Osteocyte (in vitro differentiated cells): Measurements from ENCODE around the gene POU3F1. TPM values are rescaled to one million over a fixed set of nuclear protein-coding genes. Genes with fewer than 3 reads are reported as not detected.

Experiments
- DNase-seq: peaks from one replicate; pipeline ENCODE4 v3.0.0; 2021; ENCODE audit warnings: mixed read lengths; ENCODE audit not compliant: unreplicated experiment; ENCODE audit errors: extremely low spot score
- H3K27ac Mint-ChIP-seq: one replicate; pipeline ENCODE4 v1.8.0; 2021; ENCODE audit warnings: mild to moderate bottlenecking, mixed read lengths; ENCODE audit not compliant: unreplicated experiment
- H3K27me3 Mint-ChIP-seq: one replicate; pipeline ENCODE4 v1.8.0; 2021; ENCODE audit warnings: mixed read lengths; ENCODE audit not compliant: unreplicated experiment
- H3K36me3 Mint-ChIP-seq: one replicate; pipeline ENCODE4 v1.8.0; 2021; ENCODE audit warnings: mixed read lengths; ENCODE audit not compliant: unreplicated experiment
- H3K4me1 Mint-ChIP-seq: one replicate; pipeline ENCODE4 v1.8.0; 2021; ENCODE audit warnings: mixed read lengths; ENCODE audit not compliant: unreplicated experiment
- H3K4me3 Mint-ChIP-seq: one replicate; pipeline ENCODE4 v1.8.0; 2021; ENCODE audit warnings: mild to moderate bottlenecking, moderate library complexity, mixed read lengths; ENCODE audit not compliant: unreplicated experiment
- H3K9me3 Mint-ChIP-seq: one replicate; pipeline ENCODE4 v1.8.0; 2021; ENCODE audit warnings: mixed read lengths; ENCODE audit not compliant: unreplicated experiment
- total RNA-seq: library from RNA; stranded (reverse); gene quantifications from 2 replicates; pipeline ENCODE4 v1.2.1, GENCODE V29; 2021
- TF ChIP-seq, protein P1 (sequence below): fragments of 200-600 bp; sonication (generic); IDR thresholded peaks from 2 replicates; pipeline ENCODE4 v1.5.0; 2021; ENCODE audit warnings: antibody characterized with exemption, mild to moderate bottlenecking, moderate library complexity

Gene POU3F1
- total RNA-seq, 1 donor from 2014 or later: 1.8 TPM

DNA sequence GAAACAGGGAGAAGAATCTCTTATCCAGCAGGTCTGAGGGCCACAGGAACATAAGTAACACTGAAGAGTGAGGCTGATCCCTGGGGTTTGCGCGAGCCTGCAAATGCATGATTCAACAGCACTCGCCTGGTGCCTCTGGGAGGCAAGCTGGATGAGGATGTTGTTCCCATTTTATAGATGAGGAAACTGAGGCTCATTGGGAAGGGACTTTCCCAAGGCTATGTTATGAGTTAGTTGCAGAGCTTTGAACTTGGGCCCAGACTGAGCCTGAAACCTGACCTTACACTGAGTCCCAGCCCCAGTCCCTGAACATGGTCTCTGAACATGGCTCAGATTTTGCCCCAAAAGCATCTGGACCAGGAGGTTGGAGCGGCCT, 27.7 kb upstream of the POU3F1 start:
- DNase-seq: no peak
- Mint-ChIP-seq H3K36me3 (no peaks in the 10 kb centered on the region), H3K27me3 (peaks cover 29% of the 10 kb centered on the region), H3K27ac (no peak overlapping the region), H3K9me3 (no peaks in the 10 kb centered on the region), H3K4me3 (no peak overlapping the region), H3K4me1 (peaks cover 17% of the 10 kb centered on the region)
- TF ChIP-seq, protein P1, sequence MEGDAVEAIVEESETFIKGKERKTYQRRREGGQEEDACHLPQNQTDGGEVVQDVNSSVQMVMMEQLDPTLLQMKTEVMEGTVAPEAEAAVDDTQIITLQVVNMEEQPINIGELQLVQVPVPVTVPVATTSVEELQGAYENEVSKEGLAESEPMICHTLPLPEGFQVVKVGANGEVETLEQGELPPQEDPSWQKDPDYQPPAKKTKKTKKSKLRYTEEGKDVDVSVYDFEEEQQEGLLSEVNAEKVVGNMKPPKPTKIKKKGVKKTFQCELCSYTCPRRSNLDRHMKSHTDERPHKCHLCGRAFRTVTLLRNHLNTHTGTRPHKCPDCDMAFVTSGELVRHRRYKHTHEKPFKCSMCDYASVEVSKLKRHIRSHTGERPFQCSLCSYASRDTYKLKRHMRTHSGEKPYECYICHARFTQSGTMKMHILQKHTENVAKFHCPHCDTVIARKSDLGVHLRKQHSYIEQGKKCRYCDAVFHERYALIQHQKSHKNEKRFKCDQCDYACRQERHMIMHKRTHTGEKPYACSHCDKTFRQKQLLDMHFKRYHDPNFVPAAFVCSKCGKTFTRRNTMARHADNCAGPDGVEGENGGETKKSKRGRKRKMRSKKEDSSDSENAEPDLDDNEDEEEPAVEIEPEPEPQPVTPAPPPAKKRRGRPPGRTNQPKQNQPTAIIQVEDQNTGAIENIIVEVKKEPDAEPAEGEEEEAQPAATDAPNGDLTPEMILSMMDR: no peak

DNA sequence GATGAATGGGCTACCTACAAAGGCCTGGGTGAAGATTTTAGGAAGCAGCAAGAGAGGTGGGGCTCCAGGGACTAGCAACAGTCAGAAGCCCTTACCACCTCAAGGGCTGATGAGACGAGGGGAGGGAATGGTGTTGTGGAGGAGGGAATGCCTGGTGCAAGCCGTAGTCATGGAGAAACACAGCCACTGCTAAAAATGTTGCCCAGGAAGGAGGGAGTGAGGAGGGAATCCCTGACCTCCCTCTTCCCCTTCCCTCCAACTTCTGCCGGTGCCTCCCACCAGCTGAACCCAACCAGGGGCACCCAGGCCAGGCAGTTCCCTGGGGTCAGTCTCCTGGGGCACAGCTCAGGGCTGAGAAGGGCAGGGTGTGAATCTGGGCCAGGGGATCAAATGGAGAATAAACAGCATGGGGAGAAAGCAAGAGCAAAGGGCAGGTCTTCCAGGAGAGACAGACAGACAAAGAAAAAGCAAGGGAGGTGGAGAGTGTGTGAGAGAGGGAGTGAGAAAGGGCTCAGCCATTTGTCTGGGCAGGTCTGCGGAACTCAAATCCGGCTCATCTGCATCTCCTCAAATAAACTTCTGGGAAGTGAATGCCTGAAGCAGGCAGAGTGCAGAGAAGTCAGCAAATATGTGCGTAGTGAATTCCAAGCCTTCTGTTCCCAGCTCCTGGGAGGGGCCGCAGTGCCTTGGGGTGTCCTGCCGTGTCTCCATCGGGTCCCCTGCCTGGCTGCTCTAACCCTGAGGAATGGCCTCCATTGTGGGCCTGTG, 27.1 kb upstream of the POU3F1 start:
- no peaks in the 10 kb centered on the region for H3K36me3 Mint-ChIP-seq
- no peak for DNase-seq
- no peak overlapping the region for H3K4me3 Mint-ChIP-seq
- peaks cover 17% of the 10 kb centered on the region for H3K4me1 Mint-ChIP-seq
- TF ChIP-seq, protein P1: no peak
- H3K27me3 Mint-ChIP-seq: peaks cover 33% of the 10 kb centered on the region
- no peaks in the 10 kb centered on the region for H3K9me3 Mint-ChIP-seq
- H3K27ac Mint-ChIP-seq: peak overlapping the region; percentile 74

DNA sequence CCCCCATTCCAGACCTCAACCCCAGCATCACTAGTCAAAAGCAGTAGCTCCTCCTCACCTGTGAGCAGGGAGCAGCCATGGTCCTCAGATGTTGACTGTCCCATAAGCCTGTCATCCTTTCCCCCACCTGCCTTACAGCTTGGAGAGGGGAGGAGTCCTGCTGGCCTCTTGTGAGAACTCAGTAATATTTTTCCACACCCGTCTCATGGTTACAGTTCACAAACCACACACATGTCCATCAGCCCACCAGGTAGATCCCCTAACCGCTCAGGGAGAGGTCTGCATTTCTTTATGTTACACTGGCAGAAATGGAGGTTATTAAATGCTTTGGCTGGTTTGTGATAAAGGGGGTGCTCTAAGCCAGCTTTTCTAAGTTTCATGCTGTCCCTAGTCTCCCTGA, 26.3 kb upstream of the POU3F1 start:
- Mint-ChIP-seq H3K36me3 (no peaks in the 10 kb centered on the region), H3K4me1 (peaks cover 17% of the 10 kb centered on the region), H3K9me3 (no peaks in the 10 kb centered on the region), H3K4me3 (no peak overlapping the region), H3K27me3 (peaks cover 38% of the 10 kb centered on the region), H3K27ac (no peak overlapping the region)
- no peak for DNase-seq
- TF ChIP-seq, protein P1: no peak

DNA sequence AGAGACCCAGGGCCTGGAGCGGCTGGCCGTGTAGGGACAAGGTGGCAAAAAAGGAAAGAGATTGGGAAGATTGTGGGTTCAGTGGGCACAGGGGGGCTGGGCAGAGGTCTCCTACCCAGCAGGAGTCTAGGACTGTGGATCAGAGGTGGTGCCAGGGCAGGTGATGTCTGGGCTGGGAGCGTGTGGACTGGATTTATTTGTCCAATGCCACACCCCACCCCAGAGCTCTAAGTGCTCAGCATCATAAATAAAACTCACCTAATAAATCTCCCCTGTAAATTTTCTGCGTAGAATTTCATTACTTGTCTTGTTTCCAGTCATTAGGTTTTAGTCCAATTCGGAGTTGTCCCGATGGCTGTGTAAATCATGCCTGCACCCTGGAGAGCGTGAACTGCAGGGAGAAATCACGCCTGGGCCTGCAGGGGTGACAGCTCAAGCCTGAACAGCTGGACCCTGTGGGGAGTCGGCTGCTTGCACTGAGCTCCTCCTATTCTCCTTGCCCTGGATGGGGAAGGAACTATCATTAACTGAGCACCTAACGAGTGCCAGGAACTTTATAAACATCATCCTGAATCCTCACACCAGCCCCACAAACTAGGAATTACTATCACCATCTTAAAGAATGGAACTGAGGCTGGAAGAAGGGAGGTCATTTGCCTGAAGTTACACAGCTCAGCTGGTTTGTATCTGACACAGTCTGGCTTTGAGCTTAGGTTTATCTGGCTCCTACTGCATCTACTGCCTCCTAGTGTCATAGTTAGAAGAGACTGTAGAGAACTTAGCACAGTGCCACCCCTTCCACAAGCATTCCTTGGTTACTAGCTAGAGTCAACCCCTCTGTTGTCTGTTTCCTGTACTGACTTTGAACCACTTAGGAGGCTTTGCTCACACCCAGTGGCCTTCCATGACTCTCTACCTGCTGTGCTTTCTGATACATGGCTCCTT, 25.0 kb upstream of the POU3F1 start:
- H3K9me3 Mint-ChIP-seq: no peaks in the 10 kb centered on the region
- peaks cover 17% of the 10 kb centered on the region for H3K4me1 Mint-ChIP-seq
- no peak for DNase-seq
- no peak overlapping the region for H3K27ac Mint-ChIP-seq
- peaks cover 50% of the 10 kb centered on the region for H3K27me3 Mint-ChIP-seq
- H3K4me3 Mint-ChIP-seq: no peak overlapping the region
- TF ChIP-seq, protein P1: peak; percentile 41
- no peaks in the 10 kb centered on the region for H3K36me3 Mint-ChIP-seq

DNA sequence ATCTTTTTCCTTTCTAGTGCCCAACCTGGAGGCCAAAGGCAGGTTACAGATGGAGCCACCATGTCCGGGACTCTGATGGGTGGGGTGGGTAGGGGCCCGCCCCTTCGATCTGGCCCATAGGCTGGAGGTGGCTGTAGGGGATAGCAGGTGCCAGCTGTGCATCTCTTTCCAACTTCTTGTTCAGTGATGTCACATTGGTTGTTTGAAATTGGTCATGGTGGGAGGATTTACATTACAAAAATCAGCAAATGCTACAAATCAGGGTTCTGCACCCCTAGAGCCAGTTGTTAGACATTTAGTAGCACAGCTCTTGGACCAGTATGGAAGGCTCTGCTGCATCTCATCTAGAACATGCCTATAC, 22.4 kb upstream of the POU3F1 start:
- Mint-ChIP-seq H3K27me3 (peaks cover 50% of the 10 kb centered on the region), H3K4me3 (no peak overlapping the region), H3K9me3 (no peaks in the 10 kb centered on the region), H3K4me1 (peaks cover 9% of the 10 kb centered on the region), H3K27ac (no peak overlapping the region), H3K36me3 (no peaks in the 10 kb centered on the region)
- TF ChIP-seq, protein P1: no peak
- no peak for DNase-seq
